ENCODE measurements around the gene C15orf39. TPM values are rescaled to one million over a fixed set of nuclear protein-coding genes. Genes with fewer than 3 reads are reported as not detected.

C15orf39 gene
- total and polyA plus RNA-seq, 9 of the 15 experiments (the other 6 are each of a cell fraction or from before 2014, with no cell fraction given): 0.31 to 29.8 (median 4.4) TPM

GRCh38 chr15:75170203-75170602 lies 31.5 kb upstream of the C15orf39 start (continued):
- TF ChIP-seq NR2C1 (IDR thresholded peaks at IDR 0.05): no peak
- TF ChIP-seq NR2C1 (tag; IDR thresholded peaks at IDR 0.05): 0 out of 2 replicates have a peak, but pooled peaks have one; percentile 15
- TF ChIP-seq COPS2 (conservative IDR thresholded peaks at IDR 0.05): no peak
- TF ChIP-seq KAT7 (CRISPR knock-in tag; IDR thresholded peaks at IDR 0.05; ENCODE audit: borderline replicate concordance): no peak
- TF ChIP-seq BRD4 (IDR thresholded peaks at IDR 0.05): no peak
- TF ChIP-seq THRB (CRISPR knock-in tag; conservative IDR thresholded peaks at IDR 0.05): no peak

GRCh38 chr15:75170711-75171341 lies 30.9 kb upstream of the C15orf39 start:
- Histone ChIP-seq H3K27me3 (ENCODE audit: control insufficient read depth in 2 of 2, insufficient read depth in 2 of 2, low read length in 2 of 2) (no peaks in the 10 kb centered on the region), H3K36me3 (ENCODE audit: control insufficient read depth, insufficient read depth, low read length) (no peaks in the 10 kb centered on the region), H4K20me1 (replicated peaks; ENCODE audit: control insufficient read depth, insufficient read depth, low read length) (no peaks in the 10 kb centered on the region), H3K27ac (ENCODE audit: extremely low read depth, low read depth, low read length) (no peak overlapping the region), H3K79me2 (ENCODE audit: control insufficient read depth, insufficient read depth, low read length) (no peaks in the 10 kb centered on the region), H3K9me3 (replicated peaks; ENCODE audit: control insufficient read depth, insufficient read depth, low read depth, low read length) (peaks cover 2% of the 10 kb centered on the region), H3K9ac (ENCODE audit: insufficient read depth in 1 of 2, low read depth in 2 of 2, low read length in 2 of 2) (no peak overlapping the region), H2AFZ (ENCODE audit: low read depth, low read length) (no peak overlapping the region), H3K9me1 (ENCODE audit: control insufficient read depth, insufficient read depth, low read length) (no peaks in the 10 kb centered on the region), H3K4me2 (ENCODE audit: insufficient read depth, low read length) (no peak overlapping the region), H3K4me1 (replicated peaks in 1 of 2; ENCODE audit: control insufficient read depth in 2 of 2, insufficient read depth in 2 of 2, low read length in 2 of 2) (peaks cover 8 to 39% of the 10 kb centered on the region in 2 experiments), H3K4me3 (no peak overlapping the region)
- DNase-seq (ENCODE audit: extremely low read depth in 1 of 4, low spot score in 3 of 4) (no peak), ATAC-seq (no peak), FAIRE-seq (no peak)
- WGBS (ENCODE audit: insufficient coverage, low coverage, missing lambda C conversion rate): 48% methylated on average over 6 of the region's 6 CpGs
- no TSS peak for BruUV-seq (replicated peaks)
- CTCF ChIA-PET (ENCODE audit: low intra/inter-chr PET ratio): no interaction called here
- intact Hi-C loops (cut with micrococcal nuclease) (no loop called here), in situ Hi-C loops (cut with MboI) (no loop called here)
- POLR2A ChIA-PET: no interaction called here
- TF ChIP-seq SIRT6 (IDR thresholded peaks at IDR 0.05; ENCODE audit: low read depth, low read length): no peak
- TF ChIP-seq POLR2H (tag; IDR thresholded peaks at IDR 0.05; ENCODE audit: low read depth): no peak
- TF ChIP-seq MYC (IDR thresholded peaks at IDR 0.05; ENCODE audit: low read depth, low read length): no peak
- no peak for TF ChIP-seq MYC (CRISPR knock-in tag; IDR thresholded peaks at IDR 0.05; ENCODE audit: borderline replicate concordance, low read depth)
- no peak for TF ChIP-seq MEIS2 (IDR thresholded peaks at IDR 0.05; ENCODE audit: partially characterized antibody)
- no peak for TF ChIP-seq JUND (IDR thresholded peaks at IDR 0.05; ENCODE audit: borderline replicate concordance, low read depth, low read length)
- no peak for TF ChIP-seq JUND (tag; IDR thresholded peaks at IDR 0.05; ENCODE audit: borderline replicate concordance, low read depth, low read length)
- TF ChIP-seq ZNF592 (IDR thresholded peaks at IDR 0.05): no peak
- no peak for TF ChIP-seq SETDB1 (IDR thresholded peaks at IDR 0.05; ENCODE audit: low read length)
- no peak for TF ChIP-seq POLR2AphosphoS2 (IDR thresholded peaks at IDR 0.05; ENCODE audit: low read length)
- TF ChIP-seq ZNF717 (CRISPR knock-in tag; IDR thresholded peaks at IDR 0.05): no peak
- TF ChIP-seq TRIM24 (IDR thresholded peaks at IDR 0.05): no peak
- no peak for TF ChIP-seq NFE2L1 (tag; IDR thresholded peaks at IDR 0.05; ENCODE audit: borderline replicate concordance, low read depth)
